ENCODE measurements around the gene SLC22A15.

Gene SLC22A15

GRCh38 chr1:116002781-116003420, 26.6 kb downstream of the SLC22A15 start:
- no peak overlapping the region for H3K27ac ChIP-seq (ENCODE audit: low read depth in 2 of 2, low read length in 2 of 2)
- H3K4me3 ChIP-seq (ENCODE audit: low read length in 2 of 2) = no peak overlapping the region
- H3K27me3 ChIP-seq (ENCODE audit: control insufficient read depth in 2 of 2, insufficient read depth in 2 of 2, low read length in 2 of 2) = no peaks in the 10 kb centered on the region
- H3K4me1 ChIP-seq (ENCODE audit: control insufficient read depth in 2 of 2, insufficient read depth in 2 of 2, low read length in 2 of 2) = no peaks in the 10 kb centered on the region
- no peak overlapping the region for H3K9ac ChIP-seq (ENCODE audit: low read depth in 1 of 2, low read length in 2 of 2)
- no peaks in the 10 kb centered on the region for H3K36me3 ChIP-seq (ENCODE audit: control insufficient read depth in 2 of 2, insufficient read depth in 2 of 2, low read length in 2 of 2)
- H3K9me3 ChIP-seq (ENCODE audit: control insufficient read depth in 2 of 2, low read length in 2 of 2) = peaks cover 0 to 3% of the 10 kb centered on the region in 2 donors

GRCh38 chr1:116003823-116004222, 27.5 kb downstream of the SLC22A15 start:
- Histone ChIP-seq H3K4me1 (ENCODE audit: control insufficient read depth in 2 of 2, insufficient read depth in 2 of 2, low read length in 2 of 2) (no peaks in the 10 kb centered on the region), H3K9me3 (ENCODE audit: control insufficient read depth in 2 of 2, low read length in 2 of 2) (no peaks in the 10 kb centered on the region), H3K4me3 (ENCODE audit: low read length in 2 of 2) (no peak overlapping the region), H3K9ac (ENCODE audit: low read depth in 1 of 2, low read length in 2 of 2) (no peak overlapping the region), H3K27me3 (ENCODE audit: control insufficient read depth in 2 of 2, insufficient read depth in 2 of 2, low read length in 2 of 2) (no peaks in the 10 kb centered on the region), H3K36me3 (ENCODE audit: control insufficient read depth in 2 of 2, insufficient read depth in 2 of 2, low read length in 2 of 2) (no peaks in the 10 kb centered on the region), H3K27ac (ENCODE audit: low read depth in 2 of 2, low read length in 2 of 2) (no peak overlapping the region)

- H3K27ac ChIP-seq (ENCODE audit: low read depth in 2 of 2, low read length in 2 of 2) = no peak overlapping the region
Measured at GRCh38 chr1:116006486-116006964, 30.2 kb downstream of the SLC22A15 start.

GRCh38 chr1:116008656-116009390, 32.5 kb downstream of the SLC22A15 start:
- Histone ChIP-seq H3K36me3 (ENCODE audit: control insufficient read depth in 2 of 2, insufficient read depth in 2 of 2, low read length in 2 of 2) (no peaks in the 10 kb centered on the region), H3K9me3 (ENCODE audit: control insufficient read depth in 2 of 2, low read length in 2 of 2) (no peaks in the 10 kb centered on the region), H3K27me3 (ENCODE audit: control insufficient read depth in 2 of 2, insufficient read depth in 2 of 2, low read length in 2 of 2) (no peaks in the 10 kb centered on the region), H3K4me1 (ENCODE audit: control insufficient read depth in 2 of 2, insufficient read depth in 2 of 2, low read length in 2 of 2) (no peaks in the 10 kb centered on the region), H3K4me3 (ENCODE audit: low read length in 2 of 2) (no peak overlapping the region), H3K27ac (ENCODE audit: low read depth in 2 of 2, low read length in 2 of 2) (no peak overlapping the region), H3K9ac (ENCODE audit: low read depth in 1 of 2, low read length in 2 of 2) (no peak overlapping the region)

More at GRCh38 chr1:116006486-116006964, 30.2 kb downstream of the SLC22A15 start:
- H3K4me3 ChIP-seq (ENCODE audit: low read length in 2 of 2) = peak overlapping the region in 1 of 2 donors; percentile 8
- H3K4me1 ChIP-seq (ENCODE audit: control insufficient read depth in 2 of 2, insufficient read depth in 2 of 2, low read length in 2 of 2) = no peaks in the 10 kb centered on the region
- H3K27me3 ChIP-seq (ENCODE audit: control insufficient read depth in 2 of 2, insufficient read depth in 2 of 2, low read length in 2 of 2) = no peaks in the 10 kb centered on the region
- peak overlapping the region in 1 of 2 donors; percentile 34 for H3K9ac ChIP-seq (ENCODE audit: low read depth in 1 of 2, low read length in 2 of 2)
- no peaks in the 10 kb centered on the region for H3K9me3 ChIP-seq (ENCODE audit: control insufficient read depth in 2 of 2, low read length in 2 of 2)
- H3K36me3 ChIP-seq (ENCODE audit: control insufficient read depth in 2 of 2, insufficient read depth in 2 of 2, low read length in 2 of 2) = no peaks in the 10 kb centered on the region

GRCh38 chr1:116012716-116013115, 36.4 kb downstream of the SLC22A15 start:
- Histone ChIP-seq H3K27ac (ENCODE audit: low read depth in 2 of 2, low read length in 2 of 2) (no peak overlapping the region), H3K4me3 (ENCODE audit: low read length in 2 of 2) (no peak overlapping the region), H3K9ac (ENCODE audit: low read depth in 1 of 2, low read length in 2 of 2) (no peak overlapping the region), H3K36me3 (ENCODE audit: control insufficient read depth in 2 of 2, insufficient read depth in 2 of 2, low read length in 2 of 2) (no peaks in the 10 kb centered on the region), H3K27me3 (ENCODE audit: control insufficient read depth in 2 of 2, insufficient read depth in 2 of 2, low read length in 2 of 2) (no peaks in the 10 kb centered on the region), H3K4me1 (ENCODE audit: control insufficient read depth in 2 of 2, insufficient read depth in 2 of 2, low read length in 2 of 2) (no peaks in the 10 kb centered on the region), H3K9me3 (ENCODE audit: control insufficient read depth in 2 of 2, low read length in 2 of 2) (no peaks in the 10 kb centered on the region)

GRCh38 chr1:116015679-116016078, 39.4 kb downstream of the SLC22A15 start:
- H3K36me3 ChIP-seq (ENCODE audit: control insufficient read depth in 2 of 2, insufficient read depth in 2 of 2, low read length in 2 of 2) = no peaks in the 10 kb centered on the region
- no peak overlapping the region for H3K27ac ChIP-seq (ENCODE audit: low read depth in 2 of 2, low read length in 2 of 2)
- H3K4me1 ChIP-seq (ENCODE audit: control insufficient read depth in 2 of 2, insufficient read depth in 2 of 2, low read length in 2 of 2) = peaks cover 0 to 3% of the 10 kb centered on the region in 2 donors
- no peak overlapping the region for H3K4me3 ChIP-seq (ENCODE audit: low read length in 2 of 2)
- no peaks in the 10 kb centered on the region for H3K27me3 ChIP-seq (ENCODE audit: control insufficient read depth in 2 of 2, insufficient read depth in 2 of 2, low read length in 2 of 2)
- no peak overlapping the region for H3K9ac ChIP-seq (ENCODE audit: low read depth in 1 of 2, low read length in 2 of 2)
- H3K9me3 ChIP-seq (ENCODE audit: control insufficient read depth in 2 of 2, low read length in 2 of 2) = no peaks in the 10 kb centered on the region

GRCh38 chr1:116018007-116018406, 41.7 kb downstream of the SLC22A15 start:
- Histone ChIP-seq H3K27me3 (ENCODE audit: control insufficient read depth in 2 of 2, insufficient read depth in 2 of 2, low read length in 2 of 2) (no peaks in the 10 kb centered on the region), H3K4me1 (ENCODE audit: control insufficient read depth in 2 of 2, insufficient read depth in 2 of 2, low read length in 2 of 2) (peaks cover 0 to 3% of the 10 kb centered on the region in 2 donors), H3K4me3 (ENCODE audit: low read length in 2 of 2) (no peak overlapping the region), H3K9ac (ENCODE audit: low read depth in 1 of 2, low read length in 2 of 2) (no peak overlapping the region), H3K9me3 (ENCODE audit: control insufficient read depth in 2 of 2, low read length in 2 of 2) (no peaks in the 10 kb centered on the region), H3K36me3 (ENCODE audit: control insufficient read depth in 2 of 2, insufficient read depth in 2 of 2, low read length in 2 of 2) (no peaks in the 10 kb centered on the region), H3K27ac (ENCODE audit: low read depth in 2 of 2, low read length in 2 of 2) (no peak overlapping the region)

- Histone ChIP-seq H3K27ac (ENCODE audit: low read depth in 2 of 2, low read length in 2 of 2) (no peak overlapping the region), H3K4me3 (ENCODE audit: low read length in 2 of 2) (no peak overlapping the region), H3K27me3 (ENCODE audit: control insufficient read depth in 2 of 2, insufficient read depth in 2 of 2, low read length in 2 of 2) (no peaks in the 10 kb centered on the region), H3K4me1 (ENCODE audit: control insufficient read depth in 2 of 2, insufficient read depth in 2 of 2, low read length in 2 of 2) (peaks cover 0 to 3% of the 10 kb centered on the region in 2 donors), H3K9ac (ENCODE audit: low read depth in 1 of 2, low read length in 2 of 2) (no peak overlapping the region), H3K36me3 (ENCODE audit: control insufficient read depth in 2 of 2, insufficient read depth in 2 of 2, low read length in 2 of 2) (no peaks in the 10 kb centered on the region), H3K9me3 (ENCODE audit: control insufficient read depth in 2 of 2, low read length in 2 of 2) (no peaks in the 10 kb centered on the region)
Measured at GRCh38 chr1:116019653-116020253, 43.4 kb downstream of the SLC22A15 start.

GRCh38 chr1:116020668-116021272, 44.5 kb downstream of the SLC22A15 start:
- peaks cover 0 to 3% of the 10 kb centered on the region in 2 donors for H3K4me1 ChIP-seq (ENCODE audit: control insufficient read depth in 2 of 2, insufficient read depth in 2 of 2, low read length in 2 of 2)
- H3K27me3 ChIP-seq (ENCODE audit: control insufficient read depth in 2 of 2, insufficient read depth in 2 of 2, low read length in 2 of 2) = no peaks in the 10 kb centered on the region
- no peak overlapping the region for H3K9ac ChIP-seq (ENCODE audit: low read depth in 1 of 2, low read length in 2 of 2)
- H3K9me3 ChIP-seq (ENCODE audit: control insufficient read depth in 2 of 2, low read length in 2 of 2) = no peaks in the 10 kb centered on the region
- H3K36me3 ChIP-seq (ENCODE audit: control insufficient read depth in 2 of 2, insufficient read depth in 2 of 2, low read length in 2 of 2) = no peaks in the 10 kb centered on the region
- H3K4me3 ChIP-seq (ENCODE audit: low read length in 2 of 2) = no peak overlapping the region
- H3K27ac ChIP-seq (ENCODE audit: low read depth in 2 of 2, low read length in 2 of 2) = no peak overlapping the region

- Histone ChIP-seq H3K9me3 (ENCODE audit: control insufficient read depth in 2 of 2, low read length in 2 of 2) (no peaks in the 10 kb centered on the region), H3K36me3 (ENCODE audit: control insufficient read depth in 2 of 2, insufficient read depth in 2 of 2, low read length in 2 of 2) (no peaks in the 10 kb centered on the region), H3K9ac (ENCODE audit: low read depth in 1 of 2, low read length in 2 of 2) (no peak overlapping the region), H3K27ac (ENCODE audit: low read depth in 2 of 2, low read length in 2 of 2) (no peak overlapping the region), H3K4me3 (ENCODE audit: low read length in 2 of 2) (no peak overlapping the region), H3K4me1 (ENCODE audit: control insufficient read depth in 2 of 2, insufficient read depth in 2 of 2, low read length in 2 of 2) (peaks cover 0 to 1% of the 10 kb centered on the region in 2 donors), H3K27me3 (ENCODE audit: control insufficient read depth in 2 of 2, insufficient read depth in 2 of 2, low read length in 2 of 2) (no peaks in the 10 kb centered on the region)
Measured at GRCh38 chr1:116024626-116025025, 48.3 kb downstream of the SLC22A15 start.

All from mucosa of rectum (tissue), 2 donors.